Measurements from ENCODE around the gene LIMA1.

The LIMA1 gene

GRCh38 chr12:50214018-50214417 is 69.3 kb downstream of the LIMA1 start:
- DNase-seq: no peak

- DNase-seq: no peak
Measured at GRCh38 chr12:50213439-50213838, 69.9 kb downstream of the LIMA1 start.

GRCh38 chr12:50212071-50212467 is 71.3 kb downstream of the LIMA1 start:
- DNase-seq: no peak

GRCh38 chr12:50211392-50212070 is 71.8 kb downstream of the LIMA1 start:
- no peak for DNase-seq

- no peak for DNase-seq
Measured at GRCh38 chr12:50207424-50207823, 75.9 kb downstream of the LIMA1 start.

- DNase-seq: no peak
Measured at GRCh38 chr12:50205648-50206047, 77.7 kb downstream of the LIMA1 start.

- no peak for DNase-seq
Measured at GRCh38 chr12:50203691-50204090, 79.6 kb downstream of the LIMA1 start.

GRCh38 chr12:50201987-50202521 is 81.3 kb downstream of the LIMA1 start:
- no peak for DNase-seq

GRCh38 chr12:50200552-50201273 is 82.6 kb downstream of the LIMA1 start:
- no peak for DNase-seq

- DNase-seq: no peak
Measured at GRCh38 chr12:50198829-50199228, 84.5 kb downstream of the LIMA1 start.

- no peak for DNase-seq
Measured at GRCh38 chr12:50197297-50197727, 86.0 kb downstream of the LIMA1 start.

GRCh38 chr12:50196537-50196936 is 86.8 kb downstream of the LIMA1 start:
- no peak for DNase-seq

GRCh38 chr12:50195832-50196231 is 87.5 kb downstream of the LIMA1 start:
- no peak for DNase-seq

GRCh38 chr12:50192908-50193307 is 90.4 kb downstream of the LIMA1 start:
- DNase-seq: no peak

GRCh38 chr12:50192236-50192635 is 91.1 kb downstream of the LIMA1 start:
- DNase-seq: no peak

- DNase-seq: no peak
Measured at GRCh38 chr12:50190859-50191258, 92.5 kb downstream of the LIMA1 start.

GRCh38 chr12:50188875-50189575 is 94.3 kb downstream of the LIMA1 start:
- no peak for DNase-seq

- DNase-seq: no peak
Measured at GRCh38 chr12:50188241-50188781, 95.0 kb downstream of the LIMA1 start.

GRCh38 chr12:50187084-50187900 is 96.0 kb downstream of the LIMA1 start:
- DNase-seq: no peak

- DNase-seq: no peak
Measured at GRCh38 chr12:50186681-50187080, 96.6 kb downstream of the LIMA1 start.

- DNase-seq: peak; percentile 69
Measured at GRCh38 chr12:50185970-50186663, 97.2 kb downstream of the LIMA1 start.
